ENCODE results near the gene CPED1.
"Not testable (repeated sequence)": the region's sequence is repeated elsewhere in the genome, so short reads cannot be mapped to it uniquely, and the experiment has no call there.

CPED1 gene

DNA sequence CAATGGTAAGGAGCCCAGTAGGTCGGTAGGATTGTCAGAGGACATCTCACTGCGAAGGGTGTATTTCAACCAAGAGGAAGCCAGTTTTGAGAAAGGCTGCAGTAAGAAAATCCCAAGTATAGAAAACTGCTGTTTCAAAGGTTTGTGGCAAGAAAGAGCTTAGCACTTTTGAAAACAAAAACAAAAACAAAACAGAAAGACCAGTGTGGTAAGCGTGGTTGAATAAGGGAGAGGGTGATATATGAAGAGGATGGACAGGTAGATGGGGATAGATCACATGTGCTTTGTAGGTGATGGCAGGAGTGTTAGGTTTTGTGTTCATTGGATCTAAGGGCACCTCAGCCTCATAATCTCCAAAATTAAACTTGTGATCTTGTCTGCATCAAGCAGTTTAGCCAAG lies 198.7 kb downstream of the CPED1 start:
- ATAC-seq (no peak), DNase-seq (no peak)

DNA sequence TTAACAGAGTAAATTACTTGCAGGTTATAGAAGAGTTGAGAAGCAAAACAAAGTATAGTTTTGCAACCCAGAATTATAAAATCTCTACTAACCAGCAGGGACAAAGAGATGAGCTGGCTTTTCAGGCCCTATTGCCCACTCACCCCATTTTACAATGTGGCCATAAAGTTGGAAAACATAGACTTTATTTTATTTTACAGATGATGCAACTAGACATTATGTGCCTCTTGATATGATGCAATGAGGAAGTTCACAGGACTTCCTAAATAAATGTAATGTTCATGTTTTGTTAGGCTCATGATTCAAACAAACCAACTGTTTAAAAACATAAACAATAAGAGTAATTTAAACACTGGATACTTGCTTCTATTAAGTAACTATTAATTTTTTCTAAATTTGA lies 199.2 kb downstream of the CPED1 start:
- ATAC-seq (no peak), DNase-seq (no peak)

DNA sequence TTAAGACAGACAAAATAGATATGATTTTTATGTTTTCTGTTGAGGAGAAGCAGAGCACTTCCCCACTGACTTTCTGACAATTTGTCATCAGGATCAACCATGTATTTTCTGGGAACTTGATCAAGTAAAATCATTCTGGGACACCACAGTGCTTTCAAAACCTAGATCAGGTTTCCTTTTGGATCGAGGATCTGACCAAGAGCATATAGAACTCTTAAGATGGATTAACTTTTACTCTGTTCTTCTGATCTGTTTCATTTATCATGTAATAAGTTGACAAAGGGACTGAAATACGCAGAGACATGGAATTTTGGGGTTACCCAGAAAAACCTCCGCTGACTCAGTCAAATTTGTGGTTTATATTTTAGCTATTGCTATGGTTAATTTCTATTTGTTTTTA lies 204.3 kb downstream of the CPED1 start:
- ATAC-seq (no peak), DNase-seq (no peak)

DNA sequence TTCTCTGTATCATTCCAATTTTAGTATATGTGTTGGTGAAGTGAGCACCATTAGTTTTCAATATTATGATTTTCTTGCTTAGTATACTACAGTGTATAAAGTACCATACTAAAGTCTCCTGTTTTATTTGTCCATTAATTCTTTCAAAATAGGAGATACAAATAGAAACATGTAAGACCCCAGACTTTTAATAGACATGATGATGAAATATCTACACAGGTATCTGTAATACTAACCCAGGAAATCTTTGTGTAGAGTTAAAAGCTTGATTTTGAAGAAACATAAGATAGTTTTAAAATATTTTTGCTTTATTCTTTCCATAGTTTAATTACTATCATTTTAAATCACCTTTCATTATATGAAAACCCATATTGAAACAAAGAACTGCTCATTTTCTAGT lies 206.5 kb downstream of the CPED1 start:
- ATAC-seq: no peak

DNA sequence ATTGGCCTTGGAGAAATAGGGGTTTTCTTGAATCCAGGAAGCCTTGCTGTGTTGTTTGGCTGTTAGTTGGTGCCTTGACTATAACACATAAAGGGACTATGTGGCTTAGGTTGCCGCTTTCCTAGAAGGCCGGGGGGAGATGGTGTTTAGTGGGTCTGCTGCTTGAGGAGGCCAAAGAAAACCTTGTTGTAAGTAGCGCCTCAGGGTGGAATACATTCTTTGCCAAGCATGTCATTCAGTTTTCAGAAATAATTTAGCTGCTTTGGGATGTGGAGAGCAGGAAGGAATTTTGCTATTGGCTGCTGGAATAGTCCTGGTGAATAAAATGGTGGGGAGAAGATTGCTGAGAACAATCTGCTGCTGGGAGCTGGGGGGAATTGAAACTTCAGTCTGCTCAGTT lies 207.4 kb downstream of the CPED1 start:
- no peak for ATAC-seq
- no peak for DNase-seq

More for the DNA sequence above, 206.5 kb downstream of the CPED1 start:
- no peak for DNase-seq

DNA sequence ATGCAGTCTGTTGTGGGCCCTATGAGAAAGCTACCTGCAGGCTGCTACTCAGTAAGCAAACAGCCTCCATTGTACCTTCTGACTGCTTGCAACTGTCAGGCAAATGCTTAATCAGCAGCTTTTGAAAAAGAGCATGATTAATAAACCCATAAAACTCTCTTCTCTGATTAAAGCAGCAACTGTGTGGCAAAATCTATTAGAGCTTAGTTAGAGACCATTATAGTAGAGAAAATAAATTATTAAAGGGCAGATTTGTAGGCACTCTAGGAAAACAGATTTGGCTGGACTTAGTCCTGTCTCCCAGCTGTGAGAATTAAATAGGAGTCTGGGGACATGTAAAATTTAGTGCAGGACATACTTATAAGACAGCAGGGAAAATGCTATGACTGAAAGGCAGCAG lies 207.8 kb downstream of the CPED1 start:
- DNase-seq: no peak
- no peak for ATAC-seq

DNA sequence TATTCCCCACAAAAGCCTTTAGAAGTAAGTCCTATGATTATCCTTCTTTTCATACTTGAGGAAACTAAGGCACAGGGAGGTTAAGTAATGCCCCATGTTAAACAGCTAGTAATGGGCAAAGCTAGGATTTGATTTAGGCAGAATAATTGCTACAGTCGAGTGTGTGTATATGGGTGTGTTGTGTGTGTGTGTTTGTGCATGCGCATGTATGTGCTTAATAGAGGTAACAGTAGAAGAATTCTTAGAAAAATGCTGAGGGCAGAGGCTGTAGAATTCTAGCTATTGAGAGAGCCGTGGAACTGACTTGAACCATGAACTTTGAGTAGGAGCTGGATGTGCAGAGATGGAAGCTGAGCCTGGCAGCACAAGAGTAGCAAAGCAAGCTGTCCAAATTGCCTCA lies 208.9 kb downstream of the CPED1 start:
- no peak for ATAC-seq

DNA sequence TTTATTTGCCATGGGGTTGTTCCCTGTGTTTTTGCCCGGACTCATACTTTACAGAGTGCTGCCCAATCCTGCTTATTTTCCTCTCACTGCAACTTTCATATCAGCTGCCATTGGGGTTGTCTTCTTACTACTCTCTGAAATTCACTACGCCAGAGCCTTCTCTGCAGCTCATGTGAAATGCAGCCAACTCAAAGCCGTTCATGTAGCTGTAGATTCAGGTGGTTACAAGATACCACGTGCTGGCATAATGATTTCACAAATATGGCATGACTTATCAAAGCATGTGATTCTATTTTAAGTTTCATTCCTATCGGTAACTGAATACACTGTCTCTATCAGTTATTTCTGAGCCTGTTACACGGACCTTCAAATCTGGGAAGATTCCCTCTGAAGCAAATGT lies 210.0 kb downstream of the CPED1 start:
- ATAC-seq (no peak), DNase-seq (no peak)

More for the DNA sequence above, 208.9 kb downstream of the CPED1 start:
- no peak for DNase-seq

DNA sequence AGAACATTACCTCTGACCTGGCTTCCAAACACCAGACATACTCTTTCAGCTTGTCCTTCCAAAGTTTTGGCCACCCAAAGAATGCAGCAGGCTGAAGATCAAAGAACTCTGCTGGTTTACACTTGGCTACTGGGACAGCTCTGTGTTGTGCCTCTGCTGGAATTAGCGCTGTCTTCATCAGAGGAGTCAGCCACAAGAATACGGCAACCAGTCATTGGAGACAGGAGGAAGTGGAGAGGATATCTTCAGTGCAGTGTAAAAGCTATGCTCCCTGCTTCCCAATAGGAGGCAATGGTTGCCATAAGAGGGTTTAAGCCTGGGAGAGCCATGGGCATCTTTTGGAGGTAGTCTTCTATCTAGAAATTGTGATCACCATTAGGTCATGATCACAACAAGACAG lies 213.6 kb downstream of the CPED1 start:
- ATAC-seq (no peak), DNase-seq (no peak)

DNA sequence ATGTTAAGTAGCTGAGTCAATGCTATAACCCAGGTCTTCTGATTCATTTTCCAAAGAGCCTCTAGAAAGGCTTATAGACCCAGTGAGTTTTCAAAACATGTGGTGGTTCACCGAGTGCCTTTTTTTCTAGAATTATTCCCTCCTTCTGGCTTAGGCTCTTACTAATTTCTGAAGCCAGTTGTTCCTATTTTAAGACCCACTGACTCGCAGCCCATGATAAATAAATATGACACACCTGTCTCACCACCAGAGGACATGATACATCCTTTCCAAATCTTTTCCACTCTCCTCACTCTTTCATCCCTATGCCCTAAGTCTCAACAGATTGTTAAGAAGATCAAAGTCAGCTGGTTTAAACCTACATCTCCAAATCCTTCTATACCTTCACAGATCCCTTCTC lies 214.3 kb downstream of the CPED1 start:
- no peak for DNase-seq

DNA sequence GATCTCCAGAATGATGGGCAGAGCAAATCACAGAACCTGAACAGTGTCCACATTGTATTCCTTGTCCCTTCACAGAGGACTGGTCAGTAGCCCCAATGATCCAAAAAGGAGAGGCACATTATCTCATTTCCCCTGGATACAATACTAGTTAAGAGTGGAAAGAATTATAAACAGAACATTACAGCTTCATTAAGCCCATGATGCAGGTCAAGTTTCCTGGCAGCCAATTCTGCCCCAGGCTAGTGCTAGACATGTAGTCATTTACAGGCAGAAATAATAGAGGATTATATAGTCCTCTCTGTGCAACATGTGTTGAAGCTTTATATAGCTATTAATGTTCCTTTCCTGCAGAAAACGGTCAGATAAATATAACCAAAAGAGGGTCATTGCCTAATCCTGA lies 216.0 kb downstream of the CPED1 start:
- no peak for DNase-seq
- ATAC-seq: no peak

More for the DNA sequence above, 214.3 kb downstream of the CPED1 start:
- ATAC-seq: peak; percentile 43

DNA sequence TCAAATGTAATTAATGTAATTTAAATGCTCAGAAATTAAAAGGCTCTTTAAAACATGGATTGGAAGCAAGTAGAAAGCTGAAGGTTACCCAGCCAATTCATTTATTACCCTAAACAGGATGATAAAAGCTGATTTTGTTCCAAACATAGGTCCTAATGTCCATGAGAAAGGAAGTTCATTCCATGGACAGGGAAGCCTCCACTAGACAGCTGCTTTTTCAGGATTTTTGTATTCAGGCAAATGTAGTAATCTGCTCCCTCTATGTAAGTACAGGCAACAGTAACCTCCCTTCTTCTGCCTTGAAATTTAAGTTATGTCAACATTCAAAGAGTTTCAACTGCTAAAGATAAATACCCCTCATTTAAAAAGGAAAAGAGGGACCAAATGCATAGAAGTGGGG lies 217.3 kb downstream of the CPED1 start:
- DNase-seq (no peak), ATAC-seq (no peak)

DNA sequence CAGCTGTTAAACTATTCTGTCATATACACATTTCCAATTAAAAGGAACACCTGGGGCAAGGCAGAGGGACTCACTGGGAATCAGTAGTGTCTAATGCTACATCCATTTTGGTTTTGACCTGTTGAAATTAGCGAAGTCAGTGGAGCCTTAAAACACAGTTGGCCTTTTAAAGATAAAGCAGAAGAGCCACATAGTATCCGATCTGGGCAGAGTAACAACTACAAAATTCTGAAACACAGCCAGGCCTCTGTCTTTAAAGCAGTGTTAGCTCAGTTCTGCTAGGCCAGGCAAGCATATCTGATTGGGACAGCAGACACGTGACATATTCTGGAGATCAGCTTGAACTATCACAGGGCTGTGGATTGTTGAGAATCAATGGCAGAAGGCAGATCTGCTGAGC lies 222.7 kb downstream of the CPED1 start:
- DNase-seq (no peak), ATAC-seq (no peak)

DNA sequence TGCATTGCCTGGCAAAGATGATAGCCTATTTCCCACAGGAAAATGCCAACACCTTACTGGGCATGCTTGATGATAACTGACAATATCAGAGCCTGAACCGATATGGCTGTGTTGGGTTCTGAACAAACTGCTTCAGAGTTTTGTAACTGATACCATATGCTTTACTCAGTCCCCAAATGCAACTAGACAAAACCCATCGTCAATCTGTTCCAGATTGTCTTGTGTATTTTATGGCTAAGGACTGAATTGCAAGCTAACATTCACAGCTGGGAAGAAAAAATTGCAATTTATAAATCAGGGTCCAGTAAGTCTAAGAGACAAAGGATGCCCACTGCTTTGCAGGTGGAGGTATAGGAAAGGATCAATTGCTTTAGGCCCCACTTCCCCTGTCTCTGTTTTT lies 223.5 kb downstream of the CPED1 start:
- no peak for DNase-seq
- ATAC-seq: no peak

DNA sequence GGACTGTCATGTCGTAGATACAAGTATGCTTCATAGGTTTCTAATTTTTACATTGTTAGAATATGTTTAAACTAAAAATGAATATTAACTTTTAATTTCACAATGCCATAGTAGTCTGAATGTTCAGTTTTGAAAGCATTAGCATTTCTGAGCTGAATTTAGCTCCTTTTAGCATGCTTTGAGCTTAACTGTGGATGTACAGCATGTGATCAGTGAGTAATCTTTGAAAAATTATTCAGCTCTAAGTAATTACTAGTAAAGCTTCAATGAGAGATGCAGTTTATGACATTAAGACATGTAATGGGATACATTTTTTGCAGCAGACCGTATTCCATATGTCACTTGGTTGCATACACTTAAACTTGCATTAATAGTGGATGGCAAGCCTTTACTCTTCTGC lies 226.1 kb downstream of the CPED1 start:
- ATAC-seq (no peak), DNase-seq (no peak)

DNA sequence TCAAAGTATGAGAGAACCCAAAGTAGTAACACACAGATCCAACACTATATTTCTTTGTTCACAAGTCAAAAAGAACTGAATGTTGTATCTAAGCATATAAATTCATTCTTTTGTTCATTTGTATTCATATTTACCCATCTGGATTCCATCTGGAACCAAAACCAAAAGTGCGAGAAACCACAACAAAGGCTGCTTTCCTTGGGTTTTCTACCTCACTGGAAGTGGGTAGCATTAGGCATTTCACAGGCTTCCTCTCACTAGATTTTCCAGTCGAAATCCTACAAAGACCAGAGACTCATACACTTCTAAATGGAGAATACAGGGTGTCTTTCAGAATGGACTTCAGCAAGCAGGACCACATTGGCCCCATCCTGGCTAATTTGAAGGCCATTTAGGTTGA lies 230.5 kb downstream of the CPED1 start:
- no peak for DNase-seq
- no peak for ATAC-seq

DNA sequence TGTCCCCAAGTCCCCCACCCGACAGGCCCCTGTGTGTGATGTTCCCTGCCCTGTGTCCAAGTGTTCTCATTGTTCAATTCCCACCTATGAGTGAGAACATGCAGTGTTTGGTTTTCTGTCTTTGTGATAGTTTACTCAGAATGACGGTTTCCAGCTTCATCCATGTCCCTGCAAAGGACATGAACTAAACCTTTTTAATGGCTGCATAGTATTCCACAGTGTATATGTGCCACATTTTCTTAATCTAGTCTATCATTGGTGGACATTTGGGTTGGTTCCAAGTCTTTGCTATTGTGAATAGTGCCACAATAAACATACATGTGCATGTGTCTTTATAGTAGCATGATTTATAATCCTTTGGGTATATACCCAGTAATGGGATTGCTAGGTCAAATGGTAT lies 232.6 kb downstream of the CPED1 start:
- not testable (repeated sequence) for ATAC-seq, DNase-seq

DNA sequence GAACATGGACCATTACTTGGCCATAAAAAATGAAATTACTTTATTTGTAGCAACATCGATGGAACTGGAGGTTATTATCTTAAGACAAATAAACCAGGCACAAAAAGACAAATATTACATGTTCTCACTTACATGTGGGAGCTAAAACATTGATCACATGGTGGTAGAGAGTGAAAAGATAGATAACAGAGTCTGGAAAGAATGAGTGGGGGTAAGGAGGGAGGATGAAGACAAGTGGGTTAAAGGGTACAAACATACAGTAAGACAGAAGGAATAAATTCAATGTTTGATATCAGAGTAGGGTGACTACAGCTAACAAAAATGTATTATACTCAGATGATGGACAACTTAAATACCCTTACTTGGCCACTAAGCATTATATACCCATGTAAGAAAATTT lies 240.3 kb downstream of the CPED1 start:
- ATAC-seq: no peak
- no peak for DNase-seq

DNA sequence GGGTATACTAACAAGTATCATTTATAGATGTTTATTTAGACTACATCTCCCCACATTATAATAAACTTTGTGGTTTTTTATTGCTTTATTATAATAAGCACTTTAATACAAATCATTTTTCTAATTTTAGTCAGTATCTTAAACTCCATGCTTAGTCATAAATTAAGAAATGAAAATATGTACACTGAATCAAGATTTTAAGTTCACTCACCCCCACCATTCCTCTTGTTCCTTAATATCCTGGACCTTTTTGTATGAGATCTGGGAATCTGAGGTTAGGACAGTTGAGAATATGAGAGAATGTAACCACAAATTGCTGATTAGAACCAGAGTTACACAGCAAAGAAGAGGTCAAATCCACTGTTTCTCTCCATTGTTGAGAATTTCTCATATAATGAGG lies 246.7 kb downstream of the CPED1 start:
- no peak for DNase-seq
- ATAC-seq: no peak

DNA sequence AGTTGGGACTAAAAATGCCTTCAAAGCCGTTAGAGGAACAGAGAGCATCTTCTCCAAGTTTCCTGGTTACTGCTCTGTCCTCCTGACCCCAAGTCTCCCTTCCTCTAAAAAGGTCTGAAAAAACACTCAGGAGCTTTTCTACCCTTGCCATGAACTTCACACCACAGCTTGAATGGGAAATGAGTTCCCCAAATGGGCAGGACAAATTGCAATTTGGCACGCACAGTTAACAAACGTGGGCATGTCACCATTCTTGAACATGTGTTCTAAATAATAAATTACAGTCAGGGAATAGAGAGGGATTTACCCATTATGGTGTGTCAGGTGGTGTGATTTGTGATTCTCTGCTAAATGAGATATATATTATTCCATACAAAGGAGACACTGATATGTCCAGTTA lies 249.1 kb downstream of the CPED1 start:
- no peak for ATAC-seq
- no peak for DNase-seq

DNA sequence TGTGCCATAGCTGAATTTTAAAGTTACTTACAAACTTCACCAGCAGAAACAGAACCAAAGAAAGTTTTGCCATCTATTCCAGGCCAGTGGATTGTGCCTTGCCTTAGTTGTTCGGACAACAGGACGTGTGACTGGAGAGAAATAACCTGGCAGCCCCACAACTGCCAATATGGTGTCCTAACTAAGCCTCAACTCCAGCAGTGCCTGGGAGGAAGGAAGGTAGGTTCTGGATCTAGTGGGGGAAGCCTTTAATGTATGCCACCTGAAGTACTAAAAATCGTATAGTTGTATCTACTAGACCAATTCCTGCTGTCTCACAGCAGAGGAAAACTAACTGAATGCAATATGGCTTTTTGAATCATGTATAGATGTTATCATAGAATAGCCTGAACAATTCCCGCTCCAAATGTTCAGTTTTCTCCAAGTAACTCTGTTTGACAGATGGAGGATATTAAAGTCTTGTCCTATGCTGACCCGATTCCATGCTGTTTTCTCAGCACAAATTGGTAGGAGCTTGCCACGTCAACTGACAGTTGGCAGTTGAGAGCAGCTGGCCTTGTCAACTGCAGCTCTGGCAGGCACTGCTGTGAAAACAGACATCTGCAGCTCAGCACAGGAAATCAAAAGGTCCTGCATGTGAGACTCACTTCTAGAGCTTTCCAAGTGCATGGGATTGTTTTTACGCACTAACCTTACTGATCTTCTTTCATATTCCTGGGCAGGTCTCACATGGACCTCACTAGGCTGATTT lies 255.8 kb downstream of the CPED1 start:
- ATAC-seq (no peak), DNase-seq (no peak)

DNA sequence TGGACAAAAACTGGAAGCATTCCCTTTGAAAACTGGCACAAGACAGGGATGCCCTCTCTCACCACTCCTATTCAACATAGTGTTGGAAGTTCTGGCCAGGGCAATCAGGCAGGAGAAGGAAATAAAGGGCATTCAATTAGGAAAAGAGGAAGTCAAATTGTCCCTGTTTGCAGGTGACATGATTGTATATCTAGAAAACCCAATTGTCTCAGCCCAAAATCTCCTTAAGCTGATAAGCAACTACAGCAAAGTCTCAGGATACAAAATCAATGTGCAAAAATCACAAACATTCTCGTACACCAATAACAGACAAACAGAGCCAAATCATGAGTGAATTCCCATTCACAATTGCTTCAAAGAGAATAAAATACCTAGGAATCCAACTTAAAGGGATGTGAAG lies 262.9 kb downstream of the CPED1 start:
- ATAC-seq: not testable (repeated sequence)

DNA sequence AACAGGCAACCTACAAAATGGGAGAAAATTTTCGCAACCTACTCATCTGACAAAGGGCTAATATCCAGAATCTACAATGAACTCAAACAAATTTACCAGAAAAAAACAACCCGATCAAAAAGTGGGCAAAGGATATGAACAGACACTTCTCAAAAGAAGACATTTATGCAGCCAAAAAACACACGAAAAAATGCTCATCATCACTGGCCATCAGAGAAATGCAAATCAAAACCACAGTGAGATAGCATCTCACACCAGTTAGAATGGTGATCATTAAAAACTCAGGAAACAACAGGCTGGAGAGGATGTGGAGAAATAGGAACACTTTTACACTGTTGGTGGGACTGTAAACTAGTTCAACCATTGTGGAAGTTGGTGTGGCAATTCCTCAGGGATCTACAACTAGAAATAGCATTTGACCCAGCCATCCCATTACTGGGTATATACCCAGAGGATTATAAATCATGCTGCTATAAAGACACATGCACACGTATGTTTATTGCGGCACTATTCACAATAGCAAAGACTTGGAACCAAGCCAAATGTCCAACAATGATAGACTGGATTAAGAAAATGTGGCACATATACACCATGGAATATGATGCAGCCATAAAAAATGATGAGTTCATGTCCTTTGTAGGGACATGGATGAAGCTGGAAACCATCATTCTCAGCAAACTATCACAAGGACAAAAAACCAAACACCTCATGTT lies 264.2 kb downstream of the CPED1 start:
- DNase-seq, ATAC-seq: not testable (repeated sequence)

More for the DNA sequence above, 262.9 kb downstream of the CPED1 start:
- not testable (repeated sequence) for DNase-seq

DNA sequence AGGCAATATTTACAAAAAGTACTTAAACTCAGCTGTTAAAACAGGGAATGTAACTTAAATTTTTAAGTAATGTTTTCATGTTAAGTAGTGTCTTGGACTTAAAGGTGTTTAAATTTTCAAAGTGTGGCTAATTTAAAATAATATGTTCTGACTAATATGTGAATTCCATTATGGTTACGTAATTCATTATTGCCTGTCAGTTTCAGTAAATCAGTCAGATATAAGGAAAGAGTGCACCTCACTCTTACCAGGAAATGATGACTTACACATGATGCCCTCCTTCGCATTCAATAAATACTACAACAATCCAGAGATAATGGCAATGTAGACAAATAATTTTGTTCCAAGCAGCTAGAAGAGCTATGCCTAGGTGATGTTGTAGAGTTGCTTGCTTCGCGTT lies 271.3 kb downstream of the CPED1 start:
- no peak for ATAC-seq
- DNase-seq: no peak

Data from stimulated activated naive CD8-positive, alpha-beta T cell treated with anti-CD3 and anti-CD28 coated beads, Interleukin-15, Interleukin-2, amounts not matched to agents 100 U/mL and 50 U/mL, for 24 hours (primary cell).